Left renal pelvis (tissue), 4 donors: ENCODE results near the gene ATF6B. TPM values are rescaled to one million over a fixed set of nuclear protein-coding genes. Genes with fewer than 3 reads are reported as not detected.

Source experiments
- DNase-seq, 4 donors: peaks; one replicate each; pipeline ENCODE4 v3.0.0-alpha.2; 2013; ENCODE audit warnings: low read depth in 4 of 4, low spot score in 3 of 4
- polyA plus RNA-seq, 4 donors: library from polyadenylated mRNA; unstranded; fragments of 120-200 nt; gene quantifications; one replicate each; pipeline ENCODE4 v1.2.1, GENCODE V29; 2013; ENCODE audit not compliant: insufficient read length in 4 of 4

Gene ATF6B
- polyA plus RNA-seq, 4 donors, result 82.5 to 114 (median 85.7) TPM

DNA sequence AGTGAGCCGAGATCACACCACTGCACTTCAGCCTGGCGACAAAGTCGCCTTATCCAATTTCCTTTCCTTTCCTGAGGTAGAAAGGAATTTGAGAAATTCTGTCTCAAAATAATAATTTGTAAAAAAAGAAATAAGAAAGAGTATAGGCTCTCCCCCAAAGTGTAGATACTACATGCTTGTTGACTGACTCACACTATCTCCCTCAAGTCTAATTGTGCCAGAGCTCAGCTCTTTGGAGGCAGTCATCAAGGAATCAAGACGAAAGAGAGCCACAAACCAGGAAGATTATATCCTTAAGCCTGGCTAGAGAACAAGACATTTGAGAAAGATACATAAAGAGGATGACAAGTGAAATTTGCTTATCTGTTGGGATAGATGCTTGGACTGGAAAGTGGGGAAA, 5.7 kb upstream of the ATF6B start:
- DNase-seq, result no peak

DNA sequence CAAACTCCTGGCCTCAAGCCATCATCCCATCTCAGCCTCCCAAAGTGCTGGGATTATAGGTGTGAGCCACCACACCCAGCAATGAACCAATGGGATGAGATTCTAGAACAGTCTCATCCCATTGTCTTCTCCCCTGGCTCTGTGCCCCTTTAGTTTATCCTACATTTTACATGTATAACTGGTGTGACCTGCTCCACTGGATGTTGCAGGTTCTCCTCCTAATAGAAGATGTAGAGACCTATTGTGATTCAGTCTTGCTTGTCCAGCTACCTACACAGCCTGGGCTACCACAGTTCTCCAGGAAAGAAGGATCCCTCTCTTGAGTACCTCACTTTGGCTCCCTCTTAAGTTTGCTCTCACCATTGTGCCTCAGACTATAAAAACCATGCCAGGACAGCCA, 4.1 kb upstream of the ATF6B start:
- no peak for DNase-seq

GRCh38 chr6:32131439-32131948, 3.4 kb upstream of the ATF6B start:
- no peak for DNase-seq

GRCh38 chr6:32129297-32130088, 1.4 kb upstream of the ATF6B start:
- DNase-seq, result no peak

GRCh38 chr6:32128751-32129296, 778 bp upstream of the ATF6B start:
- no peak for DNase-seq

- DNase-seq, result no peak
Observed at GRCh38 chr6:32127409-32127716, 683 bp downstream of the ATF6B start.

DNA sequence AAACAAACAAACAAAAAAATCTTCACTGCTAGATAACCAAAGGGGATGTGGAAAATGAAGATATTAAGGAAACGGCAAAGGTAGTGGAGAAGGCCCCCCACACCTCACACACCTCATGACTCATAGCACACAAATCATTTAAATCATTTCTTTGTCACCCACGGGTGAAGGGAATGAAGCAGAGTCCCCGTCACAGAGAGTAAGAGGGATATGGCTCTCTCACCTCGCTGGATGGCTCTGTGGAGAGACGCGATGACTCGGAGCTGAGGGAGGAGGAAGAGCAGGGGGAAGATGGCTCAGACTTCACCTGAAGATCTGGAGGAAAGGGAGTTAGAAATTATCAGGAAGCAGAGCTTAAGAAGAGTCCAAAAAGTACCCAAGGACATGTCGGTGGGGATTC, 1.2 kb downstream of the ATF6B start:
- no peak for DNase-seq

GRCh38 chr6:32123681-32124080, 4.4 kb downstream of the ATF6B start:
- DNase-seq, result no peak

- DNase-seq, result no peak
Observed at GRCh38 chr6:32120573-32121059, 7.4 kb downstream of the ATF6B start.

DNA sequence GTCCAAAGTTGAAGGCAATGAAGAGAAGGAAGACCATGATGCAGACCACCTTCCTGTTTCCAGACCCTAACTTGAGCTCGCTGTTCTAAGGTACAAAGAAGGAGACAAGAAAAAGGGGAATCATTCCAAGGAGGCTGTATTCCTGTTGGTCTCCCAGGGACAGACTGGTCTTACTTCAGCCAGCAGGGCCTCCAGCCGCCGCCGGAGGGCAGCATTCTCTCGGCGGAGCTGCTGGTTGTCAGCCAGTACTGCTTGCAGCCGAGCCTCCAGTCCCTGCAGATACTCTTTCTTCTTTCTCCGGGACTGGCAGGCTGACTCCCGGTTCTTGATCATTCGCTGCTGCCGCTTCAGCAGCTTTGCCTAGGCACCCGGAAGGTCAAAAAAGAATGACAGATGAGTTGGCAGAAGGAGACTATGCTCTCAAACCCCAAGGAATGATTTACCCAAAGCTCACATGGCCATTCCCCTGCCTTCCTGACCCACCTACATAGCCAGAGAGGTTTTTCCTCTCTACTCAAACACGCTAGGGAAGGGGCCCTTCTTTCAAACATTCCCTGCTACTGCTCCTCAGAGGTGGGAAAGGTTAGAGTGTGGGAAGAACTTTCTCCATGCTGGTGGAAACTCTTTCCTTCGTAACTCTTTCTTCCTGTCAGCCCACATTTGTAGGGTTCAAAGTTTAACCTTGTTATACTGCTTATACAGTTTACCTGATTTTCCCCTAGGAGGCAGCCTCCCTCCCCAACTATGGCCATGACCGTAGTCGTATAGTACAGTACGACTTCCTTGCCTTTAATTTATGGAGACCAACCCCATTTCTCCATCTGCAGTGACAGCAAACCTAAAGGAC, 9.0 kb downstream of the ATF6B start:
- peak in 2 of 4 donors; percentile 58 to 61 for DNase-seq

DNA sequence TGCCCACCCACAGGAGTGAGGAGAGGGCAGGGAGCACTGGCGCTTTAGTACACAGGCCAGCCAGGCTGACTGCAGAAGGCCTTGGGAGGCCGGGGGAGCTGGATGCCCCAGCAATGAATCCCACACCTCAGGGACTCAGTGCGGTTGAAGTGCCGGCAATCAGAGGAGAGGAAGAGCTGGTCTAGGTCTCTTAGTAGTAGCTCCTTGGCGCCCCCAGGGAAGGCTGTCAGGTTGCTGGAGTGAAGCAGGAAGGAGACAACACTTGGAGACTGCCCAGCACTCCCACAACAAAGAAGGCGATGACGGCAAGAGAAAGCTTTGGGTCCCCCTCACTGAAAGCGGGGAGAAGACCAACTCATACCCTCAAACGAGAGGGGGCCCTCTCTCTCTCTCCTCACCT, 10.6 kb downstream of the ATF6B start:
- no peak for DNase-seq

DNA sequence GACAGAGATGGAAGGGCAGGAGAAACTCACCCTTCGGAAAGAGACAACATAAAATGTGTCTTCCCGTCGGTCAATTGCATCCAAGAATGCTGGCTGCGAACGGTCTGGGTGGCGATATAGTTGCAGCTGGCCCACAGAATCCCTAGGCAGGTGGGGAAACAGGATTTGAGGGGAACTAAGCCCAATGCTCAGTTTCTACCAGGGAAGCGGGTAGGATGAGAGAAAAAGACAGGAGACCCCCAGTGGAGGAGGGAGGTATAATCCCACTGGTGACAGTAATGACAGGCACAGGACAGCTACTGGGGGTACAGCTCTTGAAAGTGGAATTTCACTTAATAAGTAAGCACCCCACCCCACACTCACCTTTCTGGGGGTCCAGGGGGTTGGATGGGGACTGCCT, 11.4 kb downstream of the ATF6B start:
- DNase-seq, result no peak

DNA sequence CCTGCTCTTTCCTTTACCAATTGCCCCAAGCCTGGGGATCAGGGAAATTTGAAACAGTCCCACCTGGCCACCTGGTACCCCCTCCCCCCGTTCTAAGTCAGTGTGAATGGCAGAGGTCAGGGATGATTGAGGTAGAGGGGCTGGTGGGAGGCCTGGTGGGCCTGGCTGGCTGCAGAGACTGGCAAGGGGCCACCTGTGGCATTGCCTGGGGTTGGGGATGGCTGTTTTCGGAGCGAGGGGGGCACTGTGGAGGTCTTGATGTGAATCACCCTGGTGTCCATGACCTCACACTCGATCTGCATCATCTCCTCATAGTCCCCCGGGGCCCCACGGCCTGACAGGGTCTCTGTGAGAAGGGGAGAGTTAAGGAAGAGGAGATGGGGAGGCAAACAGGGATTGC, 12.4 kb downstream of the ATF6B start:
- DNase-seq, result no peak

DNA sequence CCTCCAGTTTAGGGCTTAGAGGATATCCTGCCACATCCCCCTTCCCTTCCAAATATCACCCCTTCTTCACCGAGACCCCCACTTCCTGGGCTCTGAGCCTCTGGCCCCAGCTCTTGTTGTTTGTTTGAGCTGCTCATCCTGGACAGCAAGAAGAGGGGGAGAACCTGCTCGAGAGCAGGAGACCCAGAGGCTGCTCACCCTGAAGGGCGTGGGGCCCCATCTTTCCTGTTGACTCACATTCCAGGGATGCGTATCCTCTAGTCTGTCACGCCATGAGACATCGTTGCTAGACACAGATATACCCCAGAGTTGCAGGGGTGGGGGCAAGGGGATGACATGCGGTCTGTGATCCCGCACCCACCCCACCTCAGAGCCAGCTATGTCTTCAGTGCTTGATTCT, 13.2 kb downstream of the ATF6B start:
- DNase-seq, result no peak

- DNase-seq, result no peak
Observed at GRCh38 chr6:32113386-32114352, 14.4 kb downstream of the ATF6B start.

DNA sequence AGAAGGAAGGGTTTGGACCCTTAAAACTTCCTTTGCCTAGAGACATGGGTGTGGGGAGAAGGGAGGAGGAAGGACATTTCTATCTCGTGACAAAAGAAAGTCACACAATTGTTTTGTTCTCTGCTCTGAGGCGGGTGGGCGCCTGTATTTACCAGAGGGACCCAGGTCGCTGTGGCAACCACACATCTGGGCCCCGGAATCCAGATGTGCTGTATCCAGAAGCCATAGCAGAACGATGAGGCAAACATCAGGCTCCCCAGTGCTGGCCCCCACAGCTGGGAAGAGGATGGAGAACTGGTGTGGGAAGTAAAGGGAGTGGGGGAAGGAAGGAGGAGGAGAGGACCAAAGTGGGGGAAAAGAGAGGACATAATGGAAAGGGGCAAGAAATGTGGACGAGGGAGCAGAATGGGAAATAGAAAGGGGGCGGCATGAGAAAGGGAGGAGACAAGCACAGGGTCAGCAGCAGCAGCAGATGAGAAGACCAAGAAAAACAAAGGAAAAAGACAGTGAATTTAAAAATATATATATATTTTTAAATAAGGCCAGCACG, 15.5 kb downstream of the ATF6B start:
- DNase-seq, result no peak

DNA sequence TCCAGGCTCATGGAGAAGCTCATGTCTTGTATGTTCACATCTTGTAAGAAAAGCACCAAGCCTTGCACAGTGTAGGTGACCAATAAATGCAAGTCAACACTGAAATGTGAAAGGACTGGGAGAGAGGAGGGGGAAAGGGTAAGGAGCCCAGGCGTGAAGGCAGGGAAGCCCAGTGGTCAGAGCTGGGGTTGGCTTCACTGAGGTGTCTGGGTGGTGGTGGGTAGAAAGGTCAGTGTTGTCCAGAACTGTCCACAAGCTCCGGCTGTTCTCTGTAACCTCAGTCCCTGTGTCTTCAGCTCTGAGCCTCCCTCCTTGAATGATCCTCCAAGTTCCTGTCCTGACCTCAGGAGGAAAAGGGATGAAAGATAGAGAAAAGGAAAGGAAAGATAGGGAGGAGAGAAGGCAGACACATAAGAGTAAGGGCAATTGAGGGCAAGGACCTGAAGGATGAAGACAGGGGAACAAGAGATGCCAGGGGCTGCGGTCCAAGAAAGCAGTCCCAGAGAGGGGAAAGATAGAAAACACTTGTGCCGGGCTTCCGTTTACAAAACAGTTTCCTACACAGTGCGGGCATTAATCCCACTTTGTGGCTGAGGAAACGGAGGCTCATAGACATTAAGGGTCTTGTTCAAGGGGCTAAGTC, 16.5 kb downstream of the ATF6B start:
- DNase-seq, result no peak

DNA sequence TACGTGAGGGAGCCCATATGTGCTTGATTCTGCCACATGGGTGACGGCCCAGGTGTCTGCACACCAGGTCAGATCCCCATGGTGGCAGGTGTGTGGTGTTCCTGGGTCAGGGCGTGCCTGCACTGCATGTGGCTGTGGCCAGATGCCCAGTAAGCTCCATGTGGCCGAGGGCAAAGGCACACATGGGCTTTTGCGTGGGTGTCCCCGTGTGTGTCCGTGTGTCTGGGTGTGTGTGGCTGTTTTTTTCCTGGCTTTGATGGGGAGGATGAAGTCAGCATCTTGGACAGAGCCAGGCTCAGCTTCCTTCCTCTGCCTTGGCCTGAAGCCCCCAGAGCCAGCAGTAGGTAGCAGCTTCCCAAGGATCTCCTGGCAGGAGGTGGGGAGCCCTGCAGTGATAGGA, 17.4 kb downstream of the ATF6B start:
- no peak for DNase-seq

DNA sequence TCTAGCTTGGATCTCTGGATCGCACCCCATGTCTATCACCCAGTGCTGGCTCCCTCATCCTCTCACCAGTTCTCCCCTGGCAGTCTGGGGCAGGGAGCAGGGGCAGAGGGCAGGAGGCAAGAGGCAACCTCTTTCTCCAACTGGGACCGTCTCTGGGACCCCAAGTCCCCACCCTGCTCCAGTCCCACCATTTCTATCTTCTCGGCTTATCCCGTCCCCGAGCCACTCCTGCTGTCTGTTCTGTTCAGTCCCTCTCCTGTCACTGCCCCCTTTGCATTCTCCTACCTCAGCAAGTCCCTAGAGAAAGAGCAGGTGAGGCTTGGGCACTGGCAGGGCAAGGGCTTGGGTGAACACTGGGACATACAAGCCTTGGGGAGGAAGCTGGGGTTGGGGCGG, 18.3 kb downstream of the ATF6B start:
- DNase-seq, result no peak
